Peyer's patch (tissue), 4 donors: Measurements from ENCODE around the gene KIF6.

Source experiments
- CTCF ChIP-seq, 6 experiments: fragments of 450-650 bp in 4 of 6; fragments of 200-600 bp in 2 of 6; sonication (generic) in 1 of 6; IDR thresholded peaks; one replicate each; pipeline ENCODE4 v1.5.1; 2017 to 2019; ENCODE audit warnings: antibody characterized with exemption in 6 of 6, mild to moderate bottlenecking in 3 of 6, moderate library complexity in 1 of 6
- POLR2A ChIP-seq, 2 donors: fragments of 450-650 bp; IDR thresholded peaks; one replicate each; pipeline ENCODE4 v1.5.1; 2017; ENCODE audit warnings: antibody characterized with exemption in 2 of 2, mild to moderate bottlenecking in 2 of 2, moderate library complexity in 2 of 2

GRCh38 chr6:39610221-39610620, 115.0 kb downstream of the KIF6 start:
- TF ChIP-seq CTCF (IDR thresholded peaks at IDR 0.05) (no peak), POLR2A (IDR thresholded peaks at IDR 0.05) (no peak)
